Parathyroid adenoma (tissue), 2 donors: ENCODE results near the gene TTF2.
"Not testable (repeated sequence)": the region's sequence is repeated elsewhere in the genome, so short reads cannot be mapped to it uniquely, and the experiment has no call there.

Source experiments
- H2AFZ ChIP-seq: fragments of 300-600 bp; sonication (generic); one replicate; pipeline ENCODE4 v1.7.0; 2017; ENCODE audit warnings: antibody characterized with exemption, mild to moderate bottlenecking
- H3K27ac ChIP-seq: fragments of 300-600 bp; sonication (generic); one replicate; pipeline ENCODE4 v1.7.0; 2017
- H3K27me3 ChIP-seq: fragments of 300-600 bp; sonication (generic); one replicate; pipeline ENCODE4 v1.7.0; 2017; ENCODE audit warnings: low read length; ENCODE audit not compliant: control insufficient read depth, insufficient read depth
- H3K36me3 ChIP-seq: fragments of 300-600 bp; sonication (generic); one replicate; pipeline ENCODE4 v1.7.0; 2017; ENCODE audit warnings: low read length; ENCODE audit not compliant: control insufficient read depth, insufficient read depth
- H3K4me1 ChIP-seq: fragments of 300-600 bp; sonication (generic); one replicate; pipeline ENCODE4 v1.7.0; 2017; ENCODE audit warnings: control low read depth
- H3K4me2 ChIP-seq: fragments of 300-600 bp; sonication (generic); one replicate; pipeline ENCODE4 v1.7.0; 2017; ENCODE audit warnings: low read length
- H3K4me3 ChIP-seq: fragments of 300-600 bp; sonication (generic); one replicate; pipeline ENCODE4 v1.7.0; 2017; ENCODE audit warnings: low read depth, low read length
- H3K79me2 ChIP-seq: fragments of 300-600 bp; sonication (generic); one replicate; pipeline ENCODE4 v1.7.0; 2017; ENCODE audit warnings: control low read depth
- H3K9ac ChIP-seq: fragments of 300-600 bp; sonication (generic); one replicate; pipeline ENCODE4 v1.7.0; 2017; ENCODE audit warnings: mild to moderate bottlenecking
- H3K9me3 ChIP-seq: fragments of 300-600 bp; sonication (generic); one replicate; pipeline ENCODE4 v1.7.0; 2017; ENCODE audit warnings: low read length; ENCODE audit not compliant: control insufficient read depth
- CTCF ChIP-seq: fragments of 300-600 bp; sonication (generic); IDR thresholded peaks from one replicate; pipeline ENCODE4 v1.7.0; 2017; ENCODE audit warnings: antibody characterized with exemption, mild to moderate bottlenecking
- donor health status: primary hyperparathyroidism.

TTF2 gene

GRCh38 chr1:117116090-117116783 lies 56.1 kb downstream of the TTF2 start:
- Histone ChIP-seq H3K4me1 (peaks cover 3% of the 10 kb centered on the region), H2AFZ (no peak overlapping the region), H3K4me3 (no peak overlapping the region), H3K27ac (no peak overlapping the region), H3K79me2 (no peaks in the 10 kb centered on the region), H3K27me3 (no peaks in the 10 kb centered on the region), H3K36me3 (no peaks in the 10 kb centered on the region), H3K9me3 (no peaks in the 10 kb centered on the region), H3K9ac (no peak overlapping the region), H3K4me2 (no peak overlapping the region)
- no peak for TF ChIP-seq CTCF

DNA sequence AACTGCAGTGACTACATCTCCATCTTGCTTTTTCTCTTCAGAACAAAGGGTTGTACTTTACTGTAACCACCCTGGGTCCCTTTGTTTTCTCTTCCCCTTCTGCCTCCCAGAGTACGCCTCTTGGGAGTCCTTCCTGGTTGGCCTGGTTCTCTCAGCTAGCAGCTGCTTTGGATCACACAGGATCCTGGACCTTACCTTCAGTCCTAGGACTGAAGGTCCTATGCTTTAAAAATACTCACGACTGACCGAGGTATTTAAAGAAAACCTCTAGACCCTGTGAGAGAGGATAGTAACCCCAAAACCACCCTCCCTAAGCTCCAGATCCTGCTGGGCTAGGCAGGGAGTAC lies 56.6 kb downstream of the TTF2 start:
- H3K27ac ChIP-seq = no peak overlapping the region
- H3K36me3 ChIP-seq = no peaks in the 10 kb centered on the region
- TF ChIP-seq CTCF = no peak
- H3K79me2 ChIP-seq = no peaks in the 10 kb centered on the region
- H3K4me1 ChIP-seq = peaks cover 3% of the 10 kb centered on the region
- no peak overlapping the region for H3K4me3 ChIP-seq
- no peak overlapping the region for H3K9ac ChIP-seq
- no peaks in the 10 kb centered on the region for H3K9me3 ChIP-seq
- H3K4me2 ChIP-seq = no peak overlapping the region
- H3K27me3 ChIP-seq = no peaks in the 10 kb centered on the region
- H2AFZ ChIP-seq = no peak overlapping the region

DNA sequence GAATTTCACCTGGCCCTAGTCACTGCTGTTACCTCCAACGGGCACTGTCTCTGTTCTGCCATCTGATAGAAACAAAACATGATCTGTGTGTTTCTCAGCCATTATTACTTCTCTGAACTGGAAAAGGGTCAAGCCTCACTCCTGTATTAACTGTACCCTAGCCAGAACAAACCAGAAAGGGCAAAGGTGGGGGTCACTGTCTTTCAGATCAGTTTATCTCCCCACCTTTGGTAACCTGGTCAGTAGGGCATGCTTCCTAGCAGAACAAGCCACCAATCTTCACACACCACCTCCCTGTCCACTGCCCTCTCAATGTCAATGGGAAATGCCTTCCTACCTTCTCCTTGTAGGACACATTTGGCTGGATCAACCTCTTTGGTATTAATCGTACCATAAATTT lies 57.6 kb downstream of the TTF2 start:
- Histone ChIP-seq H3K79me2 (no peaks in the 10 kb centered on the region), H3K9ac (no peak overlapping the region), H3K4me1 (peaks cover 3% of the 10 kb centered on the region), H3K36me3 (no peaks in the 10 kb centered on the region), H3K4me2 (no peak overlapping the region), H3K27me3 (no peaks in the 10 kb centered on the region), H3K9me3 (no peaks in the 10 kb centered on the region), H2AFZ (no peak overlapping the region), H3K27ac (no peak overlapping the region), H3K4me3 (no peak overlapping the region)
- no peak for TF ChIP-seq CTCF

DNA sequence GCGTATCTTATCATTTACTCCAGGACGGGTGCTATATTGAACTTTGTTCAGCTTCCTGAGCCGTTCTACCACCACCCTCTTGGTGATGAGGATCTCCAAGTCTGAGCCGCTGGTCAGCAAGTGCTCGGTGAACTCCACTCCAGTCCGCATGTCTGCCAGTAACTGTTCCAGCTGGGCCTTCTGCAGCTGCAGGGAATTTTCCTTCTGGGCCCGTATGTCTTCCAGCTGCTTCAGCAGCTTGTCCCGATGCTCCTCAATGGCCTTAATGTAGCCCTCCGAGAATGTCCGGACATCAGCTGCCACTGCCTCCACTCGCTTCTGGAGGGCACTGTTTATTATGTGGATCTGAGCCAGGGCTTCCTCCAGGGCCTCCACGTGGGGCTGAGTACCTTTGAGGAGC lies 58.0 kb downstream of the TTF2 start:
- Histone ChIP-seq H3K36me3 (no peaks in the 10 kb centered on the region), H3K27me3 (no peaks in the 10 kb centered on the region), H3K4me3 (no peak overlapping the region), H2AFZ (no peak overlapping the region), H3K27ac (no peak overlapping the region), H3K9ac (no peak overlapping the region), H3K9me3 (no peaks in the 10 kb centered on the region), H3K4me1 (peaks cover 3% of the 10 kb centered on the region), H3K79me2 (no peaks in the 10 kb centered on the region), H3K4me2 (no peak overlapping the region)
- TF ChIP-seq CTCF = no peak

GRCh38 chr1:117119144-117119543 lies 59.0 kb downstream of the TTF2 start:
- not testable (repeated sequence) for H3K4me2 ChIP-seq, H3K9ac ChIP-seq, H3K36me3 ChIP-seq, H3K4me3 ChIP-seq, H3K27me3 ChIP-seq, H2AFZ ChIP-seq, H3K4me1 ChIP-seq, H3K9me3 ChIP-seq, H3K79me2 ChIP-seq, H3K27ac ChIP-seq
